Activated CD8-positive, alpha-beta memory T cell treated with anti-CD3 and anti-CD28 coated beads for 48 hours (primary cell): Measurements from ENCODE around the gene VAMP8.
"Not testable (repeated sequence)": the region's sequence is repeated elsewhere in the genome, so short reads cannot be mapped to it uniquely, and the experiment has no call there.

Experiments used
- DNase-seq, 3 experiments: peaks; one replicate each; pipeline ENCODE4 v3.0.0-alpha.2; 2020; ENCODE audit warnings: low read depth in 2 of 3, low spot score in 2 of 3

VAMP8 gene

DNA sequence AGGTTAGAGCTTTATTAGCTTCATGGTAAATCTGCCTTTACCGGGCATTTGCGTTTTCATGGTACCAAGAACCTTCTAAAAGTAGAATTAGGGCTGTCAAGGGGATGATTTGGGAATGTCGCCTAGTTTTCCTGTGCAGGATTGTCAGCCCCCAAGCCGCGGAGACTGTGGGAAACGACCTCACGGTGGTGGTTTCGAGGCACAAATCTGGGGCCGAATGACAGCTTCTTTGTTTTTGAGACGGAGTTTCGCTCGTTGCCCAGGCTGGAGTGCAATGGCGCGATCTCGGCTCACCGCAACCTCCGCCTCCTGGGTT lies 38.0 kb downstream of the VAMP8 start:
- DNase-seq = no peak

DNA sequence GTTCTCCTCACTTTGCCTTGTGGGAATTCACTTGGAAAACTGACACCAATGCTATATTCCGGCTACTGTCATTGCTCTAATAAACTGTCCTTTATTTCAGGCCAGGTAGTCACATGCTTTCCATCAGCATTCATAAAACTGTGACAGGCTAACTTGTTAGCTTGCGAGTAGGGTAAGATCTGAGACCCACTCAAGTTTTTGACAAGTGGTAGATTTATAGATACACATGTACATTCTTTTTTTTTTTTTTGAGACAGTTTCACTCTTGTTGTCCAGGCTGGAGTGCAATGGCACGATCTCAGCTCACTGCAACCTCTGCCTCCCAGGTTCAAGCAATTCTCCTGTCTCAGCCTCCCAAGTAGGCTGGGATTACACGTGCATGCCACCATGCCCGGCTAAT lies 40.3 kb downstream of the VAMP8 start:
- DNase-seq = not testable (repeated sequence)

GRCh38 chr2:85619617-85620016 lies 42.2 kb downstream of the VAMP8 start:
- DNase-seq = no peak

GRCh38 chr2:85621338-85621737 lies 44.0 kb downstream of the VAMP8 start:
- no peak for DNase-seq

- DNase-seq = no peak
Observed at GRCh38 chr2:85623991-85624390, 46.6 kb downstream of the VAMP8 start.

DNA sequence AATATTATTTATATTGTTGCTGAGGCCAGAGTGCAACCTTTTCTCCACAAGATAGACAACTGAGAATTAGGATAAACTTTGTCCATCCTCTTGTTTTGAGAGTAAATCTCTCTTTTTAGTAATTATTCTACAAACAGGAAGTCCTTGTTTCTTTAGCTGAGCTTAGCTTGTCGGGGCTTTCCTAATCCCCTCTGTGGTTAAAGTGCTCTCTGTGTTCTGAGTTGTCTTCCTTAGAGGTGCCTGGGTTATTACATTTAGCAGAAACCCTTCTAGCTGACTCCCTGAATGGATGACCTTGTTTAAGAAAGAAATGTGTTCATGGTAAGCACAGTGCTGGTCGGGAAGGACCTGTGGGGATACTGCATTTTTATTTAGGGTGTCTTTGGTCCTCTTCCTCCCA lies 51.3 kb downstream of the VAMP8 start:
- no peak for DNase-seq

DNA sequence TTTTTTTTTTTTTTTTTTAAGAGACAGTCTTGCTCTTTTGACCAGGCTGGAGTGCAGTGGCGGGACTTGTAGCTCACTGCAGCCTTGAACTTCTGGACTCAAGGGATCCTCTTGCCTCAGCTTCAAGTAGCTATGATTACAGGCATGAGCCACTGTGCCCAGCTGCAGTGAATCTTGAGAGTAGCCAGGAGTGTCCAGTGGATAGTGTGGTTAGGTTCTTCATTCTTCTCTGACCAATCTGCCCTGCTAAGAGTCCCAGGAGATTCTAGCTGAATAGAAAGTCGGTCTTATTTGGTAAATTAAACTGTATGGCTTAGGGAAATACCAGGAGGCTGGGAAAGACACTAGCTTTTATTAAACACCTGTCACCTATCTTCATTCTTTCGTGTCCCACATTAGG lies 53.9 kb downstream of the VAMP8 start:
- DNase-seq = no peak
